Spleen (tissue), 11 donors: Measurements from ENCODE around the gene ANXA5. TPM values are rescaled to one million over a fixed set of nuclear protein-coding genes. Genes with fewer than 3 reads are reported as not detected.
A peak's percentile ranks its signal among the peaks of the same experiment; 100 is the strongest.

Source experiments
- DNase-seq: peaks from one replicate; pipeline ENCODE4 v3.0.0-alpha.2; 2020
- H3K27ac ChIP-seq, 8 donors: fragments of 200-600 bp; sonication (generic) in 7 of 8; 1 replicate in 4 of 8; 2 replicates in 4 of 8; pipeline versions ENCODE4 v1.5.0 to v1.8.0; 2016 to 2021; ENCODE audit warnings: inconsistent platforms in 4 of 8, mild to moderate bottlenecking in 4 of 8, moderate library complexity in 1 of 8
- H3K27me3 ChIP-seq, 7 donors: fragments of 200-600 bp; sonication (generic) in 6 of 7; replicated peaks in 1 of 7; 1 replicate in 4 of 7; 2 replicates in 3 of 7; pipeline versions ENCODE4 v1.5.0 to v1.8.0; 2016 to 2021; ENCODE audit warnings: inconsistent platforms in 3 of 7, mild to moderate bottlenecking in 1 of 7
- H3K36me3 ChIP-seq, 6 donors: fragments of 200-600 bp; sonication (generic) in 5 of 6; 1 replicate in 4 of 6; 2 replicates in 2 of 6; pipeline versions ENCODE4 v1.5.0 to v1.8.0; 2016 to 2021; ENCODE audit warnings: inconsistent platforms in 2 of 6
- H3K4me1 ChIP-seq, 6 donors: fragments of 200-600 bp; sonication (generic) in 5 of 6; 1 replicate in 3 of 6; 2 replicates in 3 of 6; pipeline versions ENCODE4 v1.5.0 to v1.8.0; 2016 to 2021; ENCODE audit warnings: inconsistent platforms in 3 of 6
- H3K4me3 ChIP-seq, 8 donors: fragments of 200-600 bp; sonication (generic) in 7 of 8; 1 replicate in 4 of 8; 2 replicates in 4 of 8; pipeline versions ENCODE4 v1.5.0 to v1.8.0; 2016 to 2021; ENCODE audit warnings: inconsistent platforms in 4 of 8, mild to moderate bottlenecking in 4 of 8, moderate library complexity in 2 of 8
- H3K9me3 ChIP-seq, 8 donors: fragments of 200-600 bp; sonication (generic) in 7 of 8; 1 replicate in 4 of 8; 2 replicates in 4 of 8; pipeline versions ENCODE4 v1.5.0 to v1.8.0; 2016 to 2021; ENCODE audit warnings: inconsistent platforms in 4 of 8
- POLR2A ChIP-seq, 3 donors: fragments of 450-650 bp; IDR thresholded peaks; one replicate each; pipeline ENCODE4 v1.5.1; 2017; ENCODE audit warnings: antibody characterized with exemption in 3 of 3, mild to moderate bottlenecking in 1 of 3
- POLR2AphosphoS5 ChIP-seq, 3 donors: sonication (generic); formaldehyde crosslinking; IDR thresholded peaks; one replicate each; pipeline ENCODE4 v1.5.1; 2017; ENCODE audit warnings: antibody characterized with exemption in 3 of 3
- WGBS, 5 donors: extraction: QIAGEN DNeasy Blood & Tissue Kit in 3 of 5; methylation state at CpG; one replicate each; pipeline versions ENCODE4 v1.1.5 to v1.1.7; 2013 to 2018; 5-methylcytosine and 5-hydroxymethylcytosine counted together
- intact Hi-C: fragments of 100-400 bp; cut with DNase I; formaldehyde crosslinking; loops from one replicate; pipeline ENCODE4 v1.15.0; 2023; ENCODE audit warnings: low total_unique reads
- polyA plus RNA-seq, 3 donors: library from polyadenylated mRNA; stranded (reverse); fragments of 200-250 nt; gene quantifications; one replicate each; pipeline ENCODE4 v1.2.1, GENCODE V29; 2013
- total RNA-seq, 7 donors: library from RNA; depleted of rRNA in 3 of 7; stranded (reverse); fragments of >200 nt in 3 of 7; fragmentation: NEBNext Ultra II Directional in 4 of 7; extraction: Animal tissue kit (Norgen Biotek cat#: 25700) in 4 of 7; gene quantifications; one replicate each; pipeline versions ENCODE4 v1.1.0 to v1.2.1, GENCODE V29; 2016 to 2021
- TF ChIP-seq, protein P1 (sequence below), 11 experiments: fragments of 200-600 bp in 7 of 11; fragments of 450-650 bp in 4 of 11; sonication (generic) in 4 of 11; IDR thresholded peaks in 8 of 11; conservative IDR thresholded peaks in 3 of 11; 1 replicate in 7 of 11; 2 replicates in 4 of 11; pipeline versions ENCODE4 v1.4.0 to v1.8.0; 2016 to 2021; ENCODE audit warnings: antibody characterized with exemption in 11 of 11, inconsistent platforms in 4 of 11, mild to moderate bottlenecking in 1 of 11
- donor health status: healthy with polysubstance abuse.
- donor health status: DM: no; HTN: no; CAD: no; lungs with moderate emphysema.
- donor health status: DM: no; HTN: no; CAD: no.
- donor health status: Bipolar disorder and iron deficiency.
- donor health status: healthy.
- donor health status: DM: no; HTN: no; CAD: no.
- donor health status: DM: yes; HTN: yes; CAD: no.

The ANXA5 gene
- total and polyA plus RNA-seq, 10 donors = 118 to 269 (median 218) TPM

DNA sequence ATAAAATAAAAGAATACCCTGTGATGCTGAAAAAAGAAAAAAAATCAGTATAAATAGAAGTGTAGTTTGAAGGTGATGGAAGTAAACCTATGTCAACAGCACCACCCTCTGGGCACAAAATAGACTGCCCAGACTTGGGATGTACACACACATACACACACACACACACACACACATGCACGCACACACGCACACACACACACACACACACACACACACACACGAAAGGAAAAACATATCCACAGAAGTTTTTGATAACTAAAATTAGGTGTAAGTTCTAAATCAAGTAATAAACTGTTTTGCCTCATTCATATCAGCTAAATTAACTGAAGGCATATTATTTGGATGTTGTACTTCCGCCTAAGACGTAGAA, 40.5 kb downstream of the ANXA5 start:
- WGBS, 5 donors = 38 to 51% (median 48%) methylated on average over 4 to 5 of the region's 5 CpGs
- intact Hi-C loops = no loop called here
- no peak overlapping the region for H3K4me3 ChIP-seq
- H3K9me3 ChIP-seq = no peaks in the 10 kb centered on the region
- TF ChIP-seq POLR2A (IDR thresholded peaks at IDR 0.05) (no peak), POLR2AphosphoS5 (IDR thresholded peaks at IDR 0.05) (no peak)
- TF ChIP-seq, protein P1, sequence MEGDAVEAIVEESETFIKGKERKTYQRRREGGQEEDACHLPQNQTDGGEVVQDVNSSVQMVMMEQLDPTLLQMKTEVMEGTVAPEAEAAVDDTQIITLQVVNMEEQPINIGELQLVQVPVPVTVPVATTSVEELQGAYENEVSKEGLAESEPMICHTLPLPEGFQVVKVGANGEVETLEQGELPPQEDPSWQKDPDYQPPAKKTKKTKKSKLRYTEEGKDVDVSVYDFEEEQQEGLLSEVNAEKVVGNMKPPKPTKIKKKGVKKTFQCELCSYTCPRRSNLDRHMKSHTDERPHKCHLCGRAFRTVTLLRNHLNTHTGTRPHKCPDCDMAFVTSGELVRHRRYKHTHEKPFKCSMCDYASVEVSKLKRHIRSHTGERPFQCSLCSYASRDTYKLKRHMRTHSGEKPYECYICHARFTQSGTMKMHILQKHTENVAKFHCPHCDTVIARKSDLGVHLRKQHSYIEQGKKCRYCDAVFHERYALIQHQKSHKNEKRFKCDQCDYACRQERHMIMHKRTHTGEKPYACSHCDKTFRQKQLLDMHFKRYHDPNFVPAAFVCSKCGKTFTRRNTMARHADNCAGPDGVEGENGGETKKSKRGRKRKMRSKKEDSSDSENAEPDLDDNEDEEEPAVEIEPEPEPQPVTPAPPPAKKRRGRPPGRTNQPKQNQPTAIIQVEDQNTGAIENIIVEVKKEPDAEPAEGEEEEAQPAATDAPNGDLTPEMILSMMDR (IDR thresholded peaks at IDR 0.05 in 8 of 11, conservative IDR thresholded peaks at IDR 0.05 in 3 of 11) = peak in 2 of 11 experiments; percentile 23 to 26
- H3K27ac ChIP-seq = no peak overlapping the region
- no peaks in the 10 kb centered on the region for H3K36me3 ChIP-seq
- H3K4me1 ChIP-seq = no peaks in the 10 kb centered on the region
- no peak for DNase-seq
- no peaks in the 10 kb centered on the region for H3K27me3 ChIP-seq

DNA sequence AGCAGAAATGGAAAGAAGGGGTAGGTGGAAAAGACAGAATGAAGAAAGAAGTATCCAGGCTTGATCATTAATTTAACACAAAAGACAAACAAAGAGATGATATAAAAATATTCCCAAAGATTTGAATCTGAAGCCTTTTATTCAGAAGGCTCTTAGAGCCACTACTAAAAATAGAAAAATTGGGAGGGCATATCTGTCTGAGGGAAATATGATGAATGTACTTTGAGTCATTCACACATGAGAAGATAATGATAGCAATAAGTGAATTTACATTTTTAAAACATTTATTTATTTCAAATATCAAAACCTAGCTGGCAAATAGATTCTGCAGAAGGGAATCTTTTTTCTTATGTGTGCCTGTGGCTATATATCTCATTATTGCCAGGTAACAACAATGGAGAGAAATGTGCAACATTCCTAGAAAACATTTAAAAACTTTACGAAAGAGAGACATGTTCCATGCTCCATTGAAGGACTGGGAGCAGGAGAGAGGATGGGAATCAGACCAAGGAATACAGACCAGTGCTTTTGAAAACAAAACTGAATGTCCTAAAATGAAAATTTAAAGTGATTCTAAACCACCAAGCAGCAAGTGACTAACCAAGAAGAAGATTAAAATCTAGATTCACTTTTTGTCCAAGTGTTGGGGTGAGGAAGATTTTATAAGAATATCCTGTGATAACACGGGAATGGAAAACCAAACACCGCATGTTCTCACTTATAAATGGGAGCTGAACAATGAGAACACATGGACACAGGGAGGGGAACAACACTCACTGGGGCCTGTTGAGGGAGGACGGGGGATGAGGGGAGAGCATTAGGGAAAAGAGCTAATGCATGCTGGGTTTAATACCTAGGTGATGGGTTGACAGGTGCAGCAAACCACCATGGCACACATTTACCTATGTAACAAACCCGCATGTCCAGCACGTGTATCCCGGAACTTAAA, 41.2 kb downstream of the ANXA5 start:
- H3K9me3 ChIP-seq = no peaks in the 10 kb centered on the region
- TF ChIP-seq, protein P1 (IDR thresholded peaks at IDR 0.05 in 8 of 11, conservative IDR thresholded peaks at IDR 0.05 in 3 of 11) = no peak
- no peak for TF ChIP-seq POLR2AphosphoS5 (IDR thresholded peaks at IDR 0.05)
- WGBS, 5 donors = 65 to 77% (median 75%) methylated on average over 7 of the region's 7 CpGs
- H3K27ac ChIP-seq = no peak overlapping the region
- H3K4me1 ChIP-seq = no peaks in the 10 kb centered on the region
- intact Hi-C loops = no loop called here
- no peak overlapping the region for H3K4me3 ChIP-seq
- no peak for DNase-seq
- no peaks in the 10 kb centered on the region for H3K36me3 ChIP-seq
- H3K27me3 ChIP-seq = no peaks in the 10 kb centered on the region

DNA sequence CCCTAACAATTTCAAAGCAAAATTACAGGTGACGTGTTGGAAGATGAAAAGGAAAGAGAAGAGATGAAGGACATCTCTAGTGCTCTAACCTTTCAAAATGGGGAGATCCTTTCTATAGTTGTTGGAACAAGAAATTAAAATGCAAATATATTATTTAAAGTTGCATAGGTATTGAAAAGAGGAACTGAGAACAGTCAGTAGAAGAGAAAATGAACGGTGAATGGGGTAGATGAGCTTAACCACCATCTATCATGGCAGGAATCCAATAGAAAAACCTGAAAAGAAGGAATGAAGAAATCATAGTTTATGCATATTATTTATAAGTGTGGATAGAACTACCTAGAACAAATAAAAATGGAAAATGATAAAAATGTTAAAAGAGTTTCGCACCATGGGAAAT, 42.0 kb downstream of the ANXA5 start:
- no peaks in the 10 kb centered on the region for H3K4me1 ChIP-seq
- no peaks in the 10 kb centered on the region for H3K36me3 ChIP-seq
- no peak overlapping the region for H3K27ac ChIP-seq
- H3K4me3 ChIP-seq = no peak overlapping the region
- WGBS, 5 donors = 69 to 74% (median 73%) methylated on average over 3 of the region's 3 CpGs
- H3K27me3 ChIP-seq = no peaks in the 10 kb centered on the region
- H3K9me3 ChIP-seq = no peaks in the 10 kb centered on the region
- no peak for DNase-seq
- intact Hi-C loops = no loop called here
- no peak for TF ChIP-seq POLR2A (IDR thresholded peaks at IDR 0.05)
- TF ChIP-seq POLR2AphosphoS5 (IDR thresholded peaks at IDR 0.05) = no peak
- TF ChIP-seq, protein P1 (IDR thresholded peaks at IDR 0.05 in 8 of 11, conservative IDR thresholded peaks at IDR 0.05 in 3 of 11) = no peak

DNA sequence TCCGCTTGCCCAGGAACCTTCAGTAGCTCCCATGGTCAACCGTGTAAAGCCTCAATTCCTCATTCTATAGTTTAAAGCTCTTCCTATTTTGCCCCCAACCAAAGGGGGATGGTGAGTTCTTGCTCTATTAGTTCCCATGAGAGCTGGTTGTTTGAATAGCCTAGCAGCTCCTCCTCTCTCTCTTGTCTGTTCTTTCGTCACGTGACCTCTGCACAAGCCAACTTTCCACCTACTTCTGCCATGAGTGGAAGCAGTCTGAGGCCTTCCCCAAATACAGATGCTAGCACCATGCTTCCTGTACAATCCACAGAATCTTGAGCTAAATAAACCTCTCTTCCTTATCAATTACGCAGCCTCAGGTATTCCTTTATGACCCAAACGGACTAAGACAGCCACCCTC, 42.8 kb downstream of the ANXA5 start:
- 86 to 94% (median 91%) methylated on average over 6 of the region's 6 CpGs for WGBS, 5 donors

More for the DNA sequence above, 42.8 kb downstream of the ANXA5 start:
- TF ChIP-seq, protein P1 (IDR thresholded peaks at IDR 0.05 in 8 of 11, conservative IDR thresholded peaks at IDR 0.05 in 3 of 11) = no peak
- TF ChIP-seq POLR2A (IDR thresholded peaks at IDR 0.05) (no peak), POLR2AphosphoS5 (IDR thresholded peaks at IDR 0.05) (no peak)
- Histone ChIP-seq H3K4me1 (no peaks in the 10 kb centered on the region), H3K27me3 (no peaks in the 10 kb centered on the region), H3K9me3 (no peaks in the 10 kb centered on the region), H3K36me3 (no peaks in the 10 kb centered on the region), H3K27ac (no peak overlapping the region), H3K4me3 (no peak overlapping the region)
- intact Hi-C loops = no loop called here
- DNase-seq = no peak
